NT2/D1 (cell line): ENCODE measurements around the gene CT47C1.

Experiments used
- SUZ12 ChIP-seq: IDR thresholded peaks from 2 replicates; pipeline ENCODE4 v1.6.1; 2011; ENCODE audit not compliant: insufficient read length, insufficient read depth; ENCODE audit errors: extremely low read depth
- YY1 ChIP-seq: IDR thresholded peaks from 2 replicates; pipeline ENCODE4 v1.6.1; 2011; ENCODE audit not compliant: insufficient read length, insufficient read depth
- ZNF274 ChIP-seq: IDR thresholded peaks from 2 replicates; pipeline ENCODE4 v1.6.1; 2011; ENCODE audit warnings: mild to moderate bottlenecking, low read depth, low read length

GRCh38 chrX:119030990-119031389, 41.8 kb upstream of the CT47C1 start:
- TF ChIP-seq ZNF274, result no peak
- no peak for TF ChIP-seq SUZ12
- no peak for TF ChIP-seq YY1
